ENCODE data around the gene RHOXF2.
"Not testable (repeated sequence)": the region's sequence is repeated elsewhere in the genome, so short reads cannot be mapped to it uniquely, and the experiment has no call there.

Gene RHOXF2

GRCh38 chrX:120158313-120158712, at the start of gene RHOXF2:
RHOXF2 (plus strand) TSS chrX:120158613; CDS start chrX:120158751, 138 bp downstream.
- not testable (repeated sequence) for DNase-seq

- no peak for DNase-seq
Observed at GRCh38 chrX:120109378-120109777, 49.0 kb upstream of the RHOXF2 start.

- no peak for DNase-seq
Observed at GRCh38 chrX:120111611-120112010, 46.8 kb upstream of the RHOXF2 start.

- DNase-seq: no peak
Observed at GRCh38 chrX:120115438-120115963, 42.9 kb upstream of the RHOXF2 start, which contains the start of gene RHOXF1. RHOXF1 (minus strand) TSS chrX:120115913; CDS start chrX:120115862, 51 bp downstream.

- DNase-seq: no peak
Observed at GRCh38 chrX:120120223-120120622, 38.2 kb upstream of the RHOXF2 start.

GRCh38 chrX:120125444-120125843, 33.0 kb upstream of the RHOXF2 start:
- peak; percentile 34 for DNase-seq

GRCh38 chrX:120128306-120128846, 30.0 kb upstream of the RHOXF2 start:
- not testable (repeated sequence) for DNase-seq

GRCh38 chrX:120136128-120136527, 22.3 kb upstream of the RHOXF2 start:
- no peak for DNase-seq

GRCh38 chrX:120136840-120137239, 21.6 kb upstream of the RHOXF2 start:
- DNase-seq: no peak

- no peak for DNase-seq
Observed at GRCh38 chrX:120137439-120137838, 21.0 kb upstream of the RHOXF2 start.

- no peak for DNase-seq
Observed at GRCh38 chrX:120140293-120140981, 18.0 kb upstream of the RHOXF2 start.

GRCh38 chrX:120144178-120144844, 14.1 kb upstream of the RHOXF2 start:
- no peak for DNase-seq

- no peak for DNase-seq
Observed at GRCh38 chrX:120145295-120145925, 13.0 kb upstream of the RHOXF2 start.

GRCh38 chrX:120146323-120146722, 12.1 kb upstream of the RHOXF2 start:
- not testable (repeated sequence) for DNase-seq

GRCh38 chrX:120147537-120147936, 10.9 kb upstream of the RHOXF2 start:
- DNase-seq: peak; percentile 7

- DNase-seq: not testable (repeated sequence)
Observed at GRCh38 chrX:120150109-120150744, 8.2 kb upstream of the RHOXF2 start.

GRCh38 chrX:120159086-120159485, 673 bp downstream of the RHOXF2 start:
- DNase-seq: not testable (repeated sequence)

- DNase-seq: not testable (repeated sequence)
Observed at GRCh38 chrX:120193254-120193653, 34.8 kb downstream of the RHOXF2 start.

- not testable (repeated sequence) for DNase-seq
Observed at GRCh38 chrX:120193720-120194119, 35.3 kb downstream of the RHOXF2 start.

- DNase-seq: not testable (repeated sequence)
Observed at GRCh38 chrX:120195786-120196185, 37.4 kb downstream of the RHOXF2 start.

GRCh38 chrX:120196626-120197283, 38.3 kb downstream of the RHOXF2 start:
- DNase-seq: not testable (repeated sequence)

- no peak for DNase-seq
Observed at GRCh38 chrX:120200851-120201250, 42.4 kb downstream of the RHOXF2 start.
